ENCODE results near the gene KIF13A. TPM values are rescaled to one million over a fixed set of nuclear protein-coding genes. Genes with fewer than 3 reads are reported as not detected.

Gene KIF13A
- total and polyA plus RNA-seq, 9 of the 15 experiments (the other 6 are each of a cell fraction or from before 2014, with no cell fraction given): 3.6 to 44.3 (median 29.7) TPM

GRCh38 chr6:17987697-17988421 lies 424 bp upstream of the KIF13A start (continued):
- TF ChIP-seq KAT8 (IDR thresholded peaks at IDR 0.05; ENCODE audit: low read depth) (no peak), HMG20A (CRISPR knock-in tag; conservative IDR thresholded peaks at IDR 0.05) (no peak), SAFB (IDR thresholded peaks at IDR 0.05; ENCODE audit: borderline replicate concordance, low read depth, low read length) (peak; percentile 85), HEY1 (CRISPR knock-in tag; IDR thresholded peaks at IDR 0.05; ENCODE audit: borderline replicate concordance) (no peak), SAFB2 (IDR thresholded peaks at IDR 0.05; ENCODE audit: borderline replicate concordance, low read depth, low read length, severe bottlenecking) (no peak), BRF2 (IDR thresholded peaks at IDR 0.05; ENCODE audit: borderline replicate concordance, insufficient read depth, insufficient read length) (no peak), ZNF609 (CRISPR knock-in tag; IDR thresholded peaks at IDR 0.05; ENCODE audit: borderline replicate concordance) (no peak), ARID3B (CRISPR knock-in tag; IDR thresholded peaks at IDR 0.05; ENCODE audit: borderline replicate concordance) (no peak), NFXL1 (CRISPR knock-in tag; IDR thresholded peaks at IDR 0.05) (no peak), TEAD1 (CRISPR knock-in tag; IDR thresholded peaks at IDR 0.05) (no peak), BDP1 (IDR thresholded peaks at IDR 0.05; ENCODE audit: insufficient read depth, insufficient read length) (no peak), E2F3 (CRISPR knock-in tag; IDR thresholded peaks at IDR 0.05) (peak; percentile 80), MEIS2 (IDR thresholded peaks at IDR 0.05; ENCODE audit: partially characterized antibody) (no peak)
